Loucy (cell line): ENCODE measurements around the gene PFDN6.
A peak's percentile ranks its signal among the peaks of the same experiment; 100 is the strongest.

Experiments
- H2AFZ ChIP-seq: fragments of 200-600 bp; sonication (generic); 2 replicates; pipeline ENCODE4 v1.6.0; 2016; ENCODE audit warnings: antibody characterized with exemption, mild to moderate bottlenecking, low read length, moderate library complexity
- H3F3A ChIP-seq: fragments of 200-600 bp; 2 replicates; pipeline ENCODE4 v1.6.0; 2016; ENCODE audit warnings: antibody characterized with exemption, low read depth, mild to moderate bottlenecking
- H3K27me3 ChIP-seq: fragments of 200-600 bp; sonication (generic); 2 replicates; pipeline ENCODE4 v1.6.1; 2014; ENCODE audit warnings: low read length, mild to moderate bottlenecking; ENCODE audit not compliant: insufficient read depth, poor library complexity, severe bottlenecking
- H3K36me3 ChIP-seq: fragments of 200-600 bp; sonication (generic); 2 replicates; pipeline ENCODE4 v1.6.1; 2016; ENCODE audit warnings: low read length; ENCODE audit not compliant: insufficient read depth
- H3K4me1 ChIP-seq: fragments of 200-600 bp; sonication (generic); 2 replicates; pipeline ENCODE4 v1.5.1; 2014; ENCODE audit warnings: low read length, mild to moderate bottlenecking; ENCODE audit not compliant: insufficient read depth, poor library complexity, severe bottlenecking
- H3K4me2 ChIP-seq: fragments of 200-600 bp; sonication (generic); 2 replicates; pipeline ENCODE4 v1.6.0; 2014; ENCODE audit warnings: antibody characterized with exemption, low read length, low read depth, mild to moderate bottlenecking; ENCODE audit not compliant: poor library complexity, severe bottlenecking
- H3K4me3 ChIP-seq: fragments of 200-600 bp; sonication (generic); 2 replicates; pipeline ENCODE4 v1.5.1; 2014; ENCODE audit warnings: low read length, mild to moderate bottlenecking, mixed read lengths; ENCODE audit not compliant: poor library complexity, severe bottlenecking
- H3K79me2 ChIP-seq: fragments of 200-600 bp; sonication (generic); 2 replicates; pipeline ENCODE4 v1.6.1; 2014; ENCODE audit warnings: low read length; ENCODE audit not compliant: insufficient read depth
- H3K9ac ChIP-seq: fragments of 200-600 bp; sonication (generic); 2 replicates; pipeline ENCODE4 v1.6.0; 2014; ENCODE audit warnings: mild to moderate bottlenecking, low read depth, low read length, moderate library complexity; ENCODE audit not compliant: poor library complexity, severe bottlenecking
- H3K9me2 ChIP-seq: fragments of 200-600 bp; sonication (generic); replicated peaks from 2 replicates; pipeline ENCODE4 v1.6.1; 2016; ENCODE audit warnings: low read depth, low read length, mixed read lengths
- H3K9me3 ChIP-seq: fragments of 200-600 bp; sonication (generic); 2 replicates; pipeline ENCODE4 v1.6.1; 2014; ENCODE audit warnings: mild to moderate bottlenecking, antibody characterized with exemption, low read length, low read depth; ENCODE audit not compliant: insufficient read depth
- H4K20me1 ChIP-seq: fragments of 200-600 bp; sonication (generic); 2 replicates; pipeline ENCODE4 v1.6.0; 2014; ENCODE audit warnings: antibody characterized with exemption, low read length, mild to moderate bottlenecking; ENCODE audit not compliant: insufficient read depth, poor library complexity, severe bottlenecking
- EZH2phosphoT487 ChIP-seq: fragments of 200-600 bp; IDR thresholded peaks from 2 replicates; pipeline ENCODE4 v1.6.1; 2018; ENCODE audit warnings: antibody characterized with exemption, mild to moderate bottlenecking, moderate library complexity, borderline replicate concordance
- TF ChIP-seq, protein P1 (sequence below): fragments of 200-600 bp; sonication (generic); conservative IDR thresholded peaks from 2 replicates; pipeline ENCODE4 v1.5.1; 2014; ENCODE audit warnings: mild to moderate bottlenecking, antibody characterized with exemption, low read length

PFDN6 gene

DNA sequence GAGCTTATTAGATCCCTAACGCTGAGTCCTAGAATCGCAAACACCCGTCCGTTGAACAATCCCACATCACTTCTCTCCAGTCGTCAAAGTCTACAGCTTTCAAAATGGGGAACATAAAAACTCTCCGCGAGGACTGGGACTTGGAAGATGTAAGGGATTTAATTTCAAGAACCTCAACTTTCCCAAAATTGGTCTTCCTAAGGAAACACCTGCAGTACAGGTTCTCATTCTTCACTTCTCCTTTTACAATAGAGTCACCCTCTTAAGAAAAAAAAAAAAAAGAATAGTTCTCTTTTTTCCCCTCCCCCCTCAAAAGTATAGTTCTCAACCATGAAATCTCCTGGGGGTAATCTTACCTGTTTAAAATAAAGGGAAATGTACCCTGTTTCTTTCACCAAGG is 34.7 kb downstream of the PFDN6 start:
- Histone ChIP-seq H3K9ac (peak overlapping the region; percentile 49), H2AFZ (no peak overlapping the region), H3K36me3 (peaks cover 17% of the 10 kb centered on the region; the same call in 1 of the 2 replicates), H3K79me2 (peaks cover 36% of the 10 kb centered on the region), H3K4me2 (peak overlapping the region; percentile 76), H3K4me3 (peak overlapping the region; percentile 92), H3K4me1 (peaks cover 38% of the 10 kb centered on the region), H4K20me1 (peaks cover 21% of the 10 kb centered on the region), H3K27me3 (no peaks in the 10 kb centered on the region), H3K9me2 (no peaks in the 10 kb centered on the region), H3F3A (no peaks in the 10 kb centered on the region), H3K9me3 (no peaks in the 10 kb centered on the region)
- TF ChIP-seq, protein P1, sequence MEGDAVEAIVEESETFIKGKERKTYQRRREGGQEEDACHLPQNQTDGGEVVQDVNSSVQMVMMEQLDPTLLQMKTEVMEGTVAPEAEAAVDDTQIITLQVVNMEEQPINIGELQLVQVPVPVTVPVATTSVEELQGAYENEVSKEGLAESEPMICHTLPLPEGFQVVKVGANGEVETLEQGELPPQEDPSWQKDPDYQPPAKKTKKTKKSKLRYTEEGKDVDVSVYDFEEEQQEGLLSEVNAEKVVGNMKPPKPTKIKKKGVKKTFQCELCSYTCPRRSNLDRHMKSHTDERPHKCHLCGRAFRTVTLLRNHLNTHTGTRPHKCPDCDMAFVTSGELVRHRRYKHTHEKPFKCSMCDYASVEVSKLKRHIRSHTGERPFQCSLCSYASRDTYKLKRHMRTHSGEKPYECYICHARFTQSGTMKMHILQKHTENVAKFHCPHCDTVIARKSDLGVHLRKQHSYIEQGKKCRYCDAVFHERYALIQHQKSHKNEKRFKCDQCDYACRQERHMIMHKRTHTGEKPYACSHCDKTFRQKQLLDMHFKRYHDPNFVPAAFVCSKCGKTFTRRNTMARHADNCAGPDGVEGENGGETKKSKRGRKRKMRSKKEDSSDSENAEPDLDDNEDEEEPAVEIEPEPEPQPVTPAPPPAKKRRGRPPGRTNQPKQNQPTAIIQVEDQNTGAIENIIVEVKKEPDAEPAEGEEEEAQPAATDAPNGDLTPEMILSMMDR = no peak
- TF ChIP-seq EZH2phosphoT487 = no peak

- H3F3A ChIP-seq = no peaks in the 10 kb centered on the region
- no peak overlapping the region for H3K4me2 ChIP-seq
- no peaks in the 10 kb centered on the region for H3K36me3 ChIP-seq
- peaks cover 2% of the 10 kb centered on the region for H3K4me1 ChIP-seq
- no peaks in the 10 kb centered on the region for H3K9me2 ChIP-seq
- no peaks in the 10 kb centered on the region for H3K27me3 ChIP-seq
- no peak for TF ChIP-seq EZH2phosphoT487
- TF ChIP-seq, protein P1 = no peak
- no peak overlapping the region for H3K9ac ChIP-seq
- H3K9me3 ChIP-seq = no peaks in the 10 kb centered on the region
- H3K4me3 ChIP-seq = no peak overlapping the region
- H4K20me1 ChIP-seq = no peaks in the 10 kb centered on the region
- H2AFZ ChIP-seq = no peak overlapping the region
- H3K79me2 ChIP-seq = no peaks in the 10 kb centered on the region
These were observed 39.7 kb downstream of the PFDN6 start for GRCh38 chr6:33329058-33329457.

DNA sequence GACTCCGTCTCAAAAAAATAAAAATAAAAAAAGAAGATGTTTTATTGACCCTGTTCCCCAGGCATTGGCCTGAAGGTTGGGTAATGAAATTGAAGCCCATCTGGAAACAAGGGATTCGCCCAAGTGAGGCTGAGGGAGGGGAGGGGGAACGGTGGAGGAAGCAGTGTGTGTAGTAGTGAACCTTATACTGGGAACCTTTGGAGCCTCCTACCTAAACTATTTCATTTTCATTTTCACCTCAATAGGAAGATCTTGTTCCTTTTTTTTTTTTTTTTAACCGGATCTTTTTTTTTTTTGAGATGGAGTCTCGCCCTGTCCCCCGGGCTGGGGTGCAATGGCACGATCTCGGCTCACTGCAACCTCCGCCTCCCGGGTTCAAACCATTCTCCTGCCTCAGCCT is 41.3 kb downstream of the PFDN6 start:
- Histone ChIP-seq H3K4me1 (no peaks in the 10 kb centered on the region), H4K20me1 (no peaks in the 10 kb centered on the region), H3K79me2 (no peaks in the 10 kb centered on the region), H3K9me2 (no peaks in the 10 kb centered on the region), H3K27me3 (no peaks in the 10 kb centered on the region), H3K9ac (no peak overlapping the region), H3K4me3 (no peak overlapping the region), H3F3A (no peaks in the 10 kb centered on the region), H3K4me2 (no peak overlapping the region), H3K9me3 (no peaks in the 10 kb centered on the region), H2AFZ (no peak overlapping the region), H3K36me3 (no peaks in the 10 kb centered on the region)
- TF ChIP-seq EZH2phosphoT487 = no peak
- TF ChIP-seq, protein P1 = no peak
